Stimulated activated CD4-positive, alpha-beta T cell treated with anti-CD3 and anti-CD28 coated beads, Interleukin-1b, Interleukin-23, amount 100 ng/mL, for 24 hours (primary cell): ENCODE data around the gene PSPC1.
"Not testable (repeated sequence)": the region's sequence is repeated elsewhere in the genome, so short reads cannot be mapped to it uniquely, and the experiment has no call there.

Source experiments
- DNase-seq, 4 experiments: peaks; one replicate each; pipeline ENCODE4 v3.0.0-alpha.2; 2020; ENCODE audit warnings: low read depth in 4 of 4, low spot score in 1 of 4

Gene PSPC1, protein sequence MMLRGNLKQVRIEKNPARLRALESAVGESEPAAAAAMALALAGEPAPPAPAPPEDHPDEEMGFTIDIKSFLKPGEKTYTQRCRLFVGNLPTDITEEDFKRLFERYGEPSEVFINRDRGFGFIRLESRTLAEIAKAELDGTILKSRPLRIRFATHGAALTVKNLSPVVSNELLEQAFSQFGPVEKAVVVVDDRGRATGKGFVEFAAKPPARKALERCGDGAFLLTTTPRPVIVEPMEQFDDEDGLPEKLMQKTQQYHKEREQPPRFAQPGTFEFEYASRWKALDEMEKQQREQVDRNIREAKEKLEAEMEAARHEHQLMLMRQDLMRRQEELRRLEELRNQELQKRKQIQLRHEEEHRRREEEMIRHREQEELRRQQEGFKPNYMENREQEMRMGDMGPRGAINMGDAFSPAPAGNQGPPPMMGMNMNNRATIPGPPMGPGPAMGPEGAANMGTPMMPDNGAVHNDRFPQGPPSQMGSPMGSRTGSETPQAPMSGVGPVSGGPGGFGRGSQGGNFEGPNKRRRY

DNA sequence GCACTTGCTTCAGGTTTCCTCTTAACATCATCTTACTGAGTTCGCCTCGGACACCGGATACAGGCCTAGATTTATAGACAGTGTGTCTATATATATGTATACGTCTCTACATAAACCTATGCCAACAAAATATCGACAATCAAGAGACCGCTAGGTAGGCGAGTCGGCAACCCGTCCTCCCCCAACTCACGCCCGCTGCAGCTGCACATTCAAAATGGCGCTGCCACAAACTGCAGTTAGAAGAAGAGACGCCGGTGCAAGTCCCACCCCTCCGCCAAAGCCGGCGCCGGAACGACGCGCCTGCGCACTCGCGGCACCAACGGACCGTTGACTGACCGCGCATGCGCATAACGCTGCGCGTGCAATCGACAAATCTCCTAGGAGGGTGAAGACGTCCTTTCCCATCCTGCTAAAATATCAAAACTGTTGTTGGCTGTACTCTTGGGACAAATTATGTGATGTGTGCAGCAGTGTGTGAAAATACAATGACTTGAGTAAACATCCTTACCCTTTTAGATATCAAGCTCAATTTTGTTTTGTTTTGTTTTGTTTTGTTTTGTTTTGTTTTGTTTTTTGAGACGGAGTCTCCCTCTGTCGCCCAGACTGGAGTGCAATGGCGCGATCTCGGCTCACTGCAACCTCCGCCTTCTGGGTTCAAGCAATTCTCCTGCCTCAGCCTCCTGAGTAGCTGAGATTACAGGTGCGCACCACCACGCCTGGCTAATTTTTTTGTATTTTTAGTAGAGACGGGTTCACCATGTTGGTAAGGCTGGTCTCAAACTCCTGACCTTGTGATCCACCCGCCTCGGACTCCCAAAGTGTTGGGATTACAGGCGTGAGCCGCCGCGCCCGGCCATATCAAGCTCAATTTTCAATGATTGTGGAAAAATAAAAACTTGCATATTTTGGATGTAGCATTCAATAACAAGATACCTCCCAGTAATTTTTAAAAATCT, at the start of gene PSPC1:
TSS of gene PSPC1 (minus strand) at position 219 of the 956 bp plus-strand sequence. CDS start at position 31, 188 bp downstream.
- DNase-seq: peak; percentile 83 to 89 (median 88)

DNA sequence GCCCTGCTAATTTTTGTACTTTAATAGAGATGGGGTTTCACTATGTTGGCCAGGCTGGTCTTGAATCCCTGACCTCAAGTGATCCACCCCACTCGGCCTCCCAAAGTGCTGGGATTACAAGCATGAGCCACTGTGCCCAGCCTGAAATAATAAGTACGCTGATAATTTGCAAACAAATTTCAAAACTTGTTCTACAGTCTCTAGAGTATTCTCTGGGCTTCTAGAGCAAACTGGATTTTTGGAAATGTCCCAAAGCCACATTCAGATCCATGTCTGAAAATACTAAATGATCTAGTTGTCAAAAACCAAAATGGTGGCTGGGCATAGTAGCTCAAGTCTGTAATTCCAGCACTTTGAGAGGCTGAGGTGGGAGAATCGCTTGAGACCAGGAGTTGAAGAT, 39.9 kb upstream of the PSPC1 start:
- no peak for DNase-seq

DNA sequence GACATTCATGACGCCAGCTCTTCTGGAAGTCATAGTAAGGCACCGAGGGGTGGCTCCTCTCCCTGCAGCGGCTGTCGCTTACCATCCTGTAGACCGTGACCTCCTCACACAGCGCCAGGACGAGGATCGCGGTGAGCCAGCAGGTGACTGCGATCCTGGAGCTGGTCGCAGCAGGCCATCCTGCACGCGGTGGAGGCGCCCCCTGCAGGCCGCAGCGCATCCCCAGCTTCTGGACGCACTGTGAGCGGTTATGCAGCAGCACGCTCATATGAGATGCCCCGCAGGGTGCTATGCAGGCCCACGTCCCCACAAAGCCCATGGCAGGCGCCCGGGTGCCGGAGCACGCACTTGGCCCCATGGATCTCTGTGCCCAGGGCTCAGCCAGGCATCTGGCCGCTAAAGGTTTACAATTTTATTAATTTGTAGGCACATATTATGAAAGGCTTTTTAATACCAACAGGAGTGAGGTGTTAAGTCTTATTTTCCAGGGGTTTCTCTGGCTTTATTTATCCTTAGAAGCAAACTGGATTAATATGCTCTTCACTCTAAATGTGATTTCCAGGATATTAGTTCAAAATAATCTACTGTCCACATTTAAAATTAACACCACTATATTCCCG, 35.6 kb upstream of the PSPC1 start:
- peak in 1 of 4 experiments; percentile 24 for DNase-seq

- DNase-seq: no peak
Measured at GRCh38 chr13:19817510-19818158, 34.9 kb upstream of the PSPC1 start.

- no peak for DNase-seq
Measured at GRCh38 chr13:19817106-19817505, 34.4 kb upstream of the PSPC1 start.

DNA sequence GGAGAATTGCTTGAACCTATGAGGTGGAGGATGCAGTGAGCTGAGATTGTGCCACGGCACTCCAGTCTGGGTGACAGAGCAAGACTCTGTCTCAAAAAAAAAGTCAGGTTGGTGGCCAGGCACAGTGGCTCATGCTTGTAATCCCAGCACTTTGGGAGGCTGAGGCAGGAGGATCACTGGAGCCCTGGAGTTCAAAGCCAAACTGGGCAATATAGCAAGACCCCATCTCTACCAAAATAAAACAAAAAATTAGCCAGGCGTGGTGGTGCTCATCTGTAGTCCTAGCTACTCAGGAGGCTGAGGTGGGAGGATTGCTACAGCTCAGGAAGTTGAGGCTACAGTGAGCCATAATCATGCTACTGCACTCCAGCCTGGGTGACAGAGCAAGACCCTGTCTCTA, 33.1 kb upstream of the PSPC1 start:
- not testable (repeated sequence) for DNase-seq

DNA sequence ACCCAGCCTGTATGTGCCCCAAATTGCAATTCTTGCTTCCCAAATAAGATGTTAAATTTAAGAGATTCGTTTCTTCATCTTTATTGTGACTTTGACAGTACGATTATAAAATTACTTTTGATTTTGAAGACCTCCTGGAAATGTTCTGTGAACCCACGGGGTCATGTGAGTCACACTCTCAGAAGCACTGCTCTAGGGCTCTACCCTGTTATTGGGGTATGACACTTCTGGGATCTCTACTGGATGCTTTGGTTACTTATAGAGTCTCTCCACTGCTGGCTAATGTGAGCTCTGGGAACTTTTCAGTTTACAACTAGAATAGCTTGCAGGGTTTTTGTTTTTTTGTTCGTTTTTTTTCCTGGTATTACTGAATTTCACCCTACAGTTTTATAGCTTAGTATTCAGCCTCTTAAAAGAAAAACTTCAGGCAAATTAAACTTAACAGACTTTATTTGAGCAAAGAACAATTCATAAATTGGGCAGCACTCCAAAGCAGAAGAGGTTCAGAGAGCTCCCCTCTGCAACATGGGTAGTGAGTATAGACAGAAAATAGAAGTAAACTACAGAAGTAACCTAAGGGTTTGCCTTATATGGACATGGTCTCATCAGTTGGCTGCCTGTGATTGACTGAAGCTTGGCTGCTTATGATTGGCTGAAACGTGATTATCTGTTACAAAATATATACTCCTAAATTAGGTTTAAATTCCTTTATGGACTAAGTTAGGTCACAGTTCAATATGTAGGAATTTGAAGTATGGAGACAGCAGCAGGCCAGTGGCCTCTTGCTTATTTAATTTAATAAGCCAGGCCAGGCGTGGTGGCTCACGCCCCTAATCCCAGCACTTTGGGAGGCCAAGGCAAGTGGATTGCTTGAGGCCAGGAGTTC, 28.5 kb upstream of the PSPC1 start:
- no peak for DNase-seq

GRCh38 chr13:19810151-19810550, 27.4 kb upstream of the PSPC1 start:
- no peak for DNase-seq

DNA sequence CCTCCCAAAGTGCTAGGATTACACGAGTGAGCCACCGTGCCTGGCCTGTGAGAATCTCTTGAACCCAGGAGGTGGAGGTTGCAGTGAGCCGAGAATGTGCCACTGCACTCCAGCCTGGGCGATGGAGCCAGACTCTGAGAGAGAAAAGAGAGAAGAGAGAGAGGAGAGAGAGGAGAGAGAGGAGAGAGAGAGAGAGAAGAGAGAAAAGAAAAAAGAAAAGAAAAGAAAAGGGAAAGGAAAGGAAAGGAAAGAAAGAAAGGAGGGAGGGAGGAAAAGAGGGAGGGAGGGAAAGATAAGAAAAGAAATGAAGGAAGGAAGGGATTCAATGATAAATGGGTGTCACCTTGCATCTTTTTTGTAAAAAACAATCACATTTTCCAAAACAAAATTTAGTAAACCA, 23.0 kb upstream of the PSPC1 start:
- DNase-seq: no peak

- DNase-seq: no peak
Measured at GRCh38 chr13:19795956-19796355, 13.2 kb upstream of the PSPC1 start.

GRCh38 chr13:19794631-19795030, 11.9 kb upstream of the PSPC1 start:
- no peak for DNase-seq

- DNase-seq: no peak
Measured at GRCh38 chr13:19791953-19792537, 9.3 kb upstream of the PSPC1 start.

GRCh38 chr13:19782049-19782726, 557 bp downstream of the PSPC1 start:
- peak; percentile 15 to 42 (median 27) for DNase-seq

DNA sequence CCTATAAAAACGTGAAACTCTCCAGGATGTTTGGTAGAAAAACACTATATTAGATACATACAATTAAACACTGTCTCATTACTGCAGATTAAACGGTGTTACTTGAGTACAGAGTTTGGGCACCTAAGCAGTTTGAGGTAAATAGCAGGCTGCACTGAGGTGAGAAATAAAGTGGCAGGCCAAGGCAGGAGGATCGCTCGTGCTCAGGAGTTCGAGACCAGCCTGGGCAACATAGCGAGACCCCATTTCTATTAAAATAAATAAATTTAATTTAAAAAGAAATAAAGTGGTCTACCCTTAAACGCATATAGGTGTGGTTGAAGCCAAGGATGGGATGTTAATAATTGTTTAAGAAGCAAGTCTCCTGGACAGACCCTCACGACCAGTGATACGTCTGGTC, 1.2 kb downstream of the PSPC1 start:
- DNase-seq: no peak

DNA sequence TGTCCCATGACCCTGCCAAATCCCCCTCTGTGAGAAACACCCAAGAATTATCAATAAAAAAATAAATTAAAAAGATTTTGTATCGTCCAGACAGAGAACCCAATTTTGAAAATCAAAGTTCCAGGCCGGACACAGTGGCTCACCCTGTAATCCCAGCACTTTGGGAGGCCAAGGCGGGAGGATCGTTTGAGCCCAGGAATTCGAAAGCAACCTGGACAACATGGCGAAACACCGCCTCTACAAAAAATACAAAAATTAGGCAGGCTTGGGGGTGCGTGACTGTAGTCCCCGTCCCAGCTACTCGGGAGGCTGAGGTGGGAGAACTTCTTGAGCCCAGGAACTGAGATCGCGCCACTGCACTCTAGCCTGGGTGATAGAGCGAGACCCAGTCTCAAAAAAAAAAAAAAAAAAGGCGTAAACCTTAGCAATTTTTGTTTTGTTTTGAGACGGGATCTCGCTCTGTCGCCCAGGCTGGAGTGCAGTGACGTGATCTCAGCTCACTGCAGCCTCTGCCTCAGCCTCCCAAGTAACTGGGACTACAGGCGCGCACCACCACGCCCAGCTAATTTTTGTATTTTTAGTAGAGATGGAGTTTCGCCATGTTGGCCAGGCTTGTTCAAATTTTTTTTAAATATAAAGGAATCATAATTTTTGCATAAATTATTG, 1.9 kb downstream of the PSPC1 start:
- not testable (repeated sequence) for DNase-seq

- no peak for DNase-seq
Measured at GRCh38 chr13:19772306-19772705, 10.4 kb downstream of the PSPC1 start.

- DNase-seq: no peak
Measured at GRCh38 chr13:19769854-19770253, 12.9 kb downstream of the PSPC1 start.

- no peak for DNase-seq
Measured at GRCh38 chr13:19767966-19768365, 14.8 kb downstream of the PSPC1 start.
